ENCODE measurements around the gene IFI16. TPM values are rescaled to one million over a fixed set of nuclear protein-coding genes. Genes with fewer than 3 reads are reported as not detected.

Gene IFI16
- polyA plus RNA-seq, 2 of the 4 experiments (the other 2 are of a cell fraction), result 1.5 to 3.3 TPM

DNA sequence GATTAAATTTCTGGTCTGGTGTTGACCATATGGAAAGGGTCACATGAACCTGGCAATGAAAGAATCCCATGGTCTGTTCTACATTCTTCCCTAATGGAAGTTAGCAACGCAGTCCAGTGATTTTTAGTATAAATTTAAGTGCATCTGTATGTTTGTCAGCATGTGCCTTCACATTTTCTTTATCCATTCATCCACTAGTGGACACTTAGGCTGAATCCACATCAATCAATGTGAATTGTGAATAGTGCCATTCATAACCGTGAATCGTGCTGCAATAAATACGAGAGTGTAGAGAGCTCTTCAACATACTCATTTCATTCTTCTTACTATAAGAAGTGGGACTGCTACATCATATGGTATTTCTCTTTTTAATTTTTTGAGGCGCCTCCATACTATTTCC lies 12.7 kb upstream of the IFI16 start (continued):
- TF ChIP-seq, protein P1, sequence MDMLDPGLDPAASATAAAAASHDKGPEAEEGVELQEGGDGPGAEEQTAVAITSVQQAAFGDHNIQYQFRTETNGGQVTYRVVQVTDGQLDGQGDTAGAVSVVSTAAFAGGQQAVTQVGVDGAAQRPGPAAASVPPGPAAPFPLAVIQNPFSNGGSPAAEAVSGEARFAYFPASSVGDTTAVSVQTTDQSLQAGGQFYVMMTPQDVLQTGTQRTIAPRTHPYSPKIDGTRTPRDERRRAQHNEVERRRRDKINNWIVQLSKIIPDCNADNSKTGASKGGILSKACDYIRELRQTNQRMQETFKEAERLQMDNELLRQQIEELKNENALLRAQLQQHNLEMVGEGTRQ (IDR thresholded peaks at IDR 0.05), result no peak
- no peak for TF ChIP-seq RNF2 (IDR thresholded peaks at IDR 0.05; ENCODE audit: borderline replicate concordance, low read depth)
- no peak for TF ChIP-seq CBX8 (IDR thresholded peaks at IDR 0.05)
- TF ChIP-seq NPAS2 (CRISPR knock-in tag; IDR thresholded peaks at IDR 0.05; ENCODE audit: borderline replicate concordance), result no peak
- TF ChIP-seq, protein P2, sequence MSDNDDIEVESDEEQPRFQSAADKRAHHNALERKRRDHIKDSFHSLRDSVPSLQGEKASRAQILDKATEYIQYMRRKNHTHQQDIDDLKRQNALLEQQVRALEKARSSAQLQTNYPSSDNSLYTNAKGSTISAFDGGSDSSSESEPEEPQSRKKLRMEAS (IDR thresholded peaks at IDR 0.05), result no peak
- no peak for TF ChIP-seq CEBPB (IDR thresholded peaks at IDR 0.05)
- no peak for TF ChIP-seq PHF8 (IDR thresholded peaks at IDR 0.05; ENCODE audit: borderline replicate concordance, low read depth)
- TF ChIP-seq RAD21 (conservative IDR thresholded peaks at IDR 0.05 in 1 of 2, IDR thresholded peaks at IDR 0.05 in 1 of 2), result no peak

DNA sequence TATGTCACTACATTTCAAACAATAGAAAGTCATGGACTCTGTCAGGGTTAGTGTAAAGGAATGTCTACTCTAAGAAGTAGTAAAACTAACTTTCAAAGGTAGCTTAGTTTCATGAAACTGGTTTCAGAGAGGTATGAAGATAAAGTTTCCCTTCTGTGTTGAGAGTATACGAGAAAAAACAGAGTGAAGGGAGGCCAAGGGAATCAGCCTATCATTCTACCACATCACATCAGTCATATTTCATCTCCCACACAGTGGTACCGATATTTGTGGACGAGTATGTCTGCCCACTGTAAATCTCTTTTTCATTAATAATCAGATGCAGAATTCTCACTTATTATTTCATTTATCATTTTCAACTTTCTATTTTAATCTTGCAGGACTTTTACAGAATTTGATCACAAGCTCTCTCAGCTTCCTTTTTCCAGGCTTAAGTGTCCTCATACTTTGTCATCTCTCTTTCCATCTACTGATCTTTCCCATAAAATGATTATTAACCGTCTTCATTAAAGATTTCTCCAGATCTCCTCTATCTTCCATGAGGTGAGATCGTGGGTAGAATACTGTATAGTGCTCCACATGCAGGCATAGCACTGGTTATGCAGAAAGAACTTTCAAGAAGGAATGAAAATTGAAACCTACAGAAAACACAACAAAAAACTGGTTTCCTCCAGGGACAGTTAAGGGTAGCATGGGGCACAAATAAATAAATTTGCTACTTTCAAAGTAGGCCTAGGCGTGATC lies 11.5 kb upstream of the IFI16 start:
- H3K4me3 ChIP-seq, result no peak overlapping the region
- no peak for ATAC-seq

More for the DNA sequence above, 11.5 kb upstream of the IFI16 start:
- Histone ChIP-seq H3K4me1 (no peaks in the 10 kb centered on the region), H3K4me2 (no peak overlapping the region), H3K9me3 (no peaks in the 10 kb centered on the region), H3K27ac (no peak overlapping the region)
- TF ChIP-seq CBX8 (IDR thresholded peaks at IDR 0.05) (no peak), CBX2 (IDR thresholded peaks at IDR 0.05; ENCODE audit: borderline replicate concordance, low read depth) (no peak), RAD21 (conservative IDR thresholded peaks at IDR 0.05 in 1 of 2, IDR thresholded peaks at IDR 0.05 in 1 of 2) (no peak), ZNF302 (CRISPR knock-in tag; IDR thresholded peaks at IDR 0.05) (no peak), EP300 (IDR thresholded peaks at IDR 0.05) (no peak), ZSCAN20 (CRISPR knock-in tag; IDR thresholded peaks at IDR 0.05) (no peak), HOXA7 (CRISPR knock-in tag; IDR thresholded peaks at IDR 0.05) (no peak), TP53 (CRISPR knock-in tag; IDR thresholded peaks at IDR 0.05) (no peak), HOXB13 (CRISPR knock-in tag; IDR thresholded peaks at IDR 0.05; ENCODE audit: low read depth) (no peak), TFCP2L1 (CRISPR knock-in tag; IDR thresholded peaks at IDR 0.05) (no peak), NPAS2 (CRISPR knock-in tag; IDR thresholded peaks at IDR 0.05; ENCODE audit: borderline replicate concordance) (no peak), HEYL (CRISPR knock-in tag; IDR thresholded peaks at IDR 0.05) (no peak), MAZ (IDR thresholded peaks at IDR 0.05; ENCODE audit: borderline replicate concordance, low read depth, low read length) (no peak), ZC3H11A (IDR thresholded peaks at IDR 0.05) (no peak), RNF2 (IDR thresholded peaks at IDR 0.05; ENCODE audit: borderline replicate concordance, low read depth) (no peak)
- TF ChIP-seq, protein P1 (IDR thresholded peaks at IDR 0.05), result no peak
- TF ChIP-seq, protein P3, sequence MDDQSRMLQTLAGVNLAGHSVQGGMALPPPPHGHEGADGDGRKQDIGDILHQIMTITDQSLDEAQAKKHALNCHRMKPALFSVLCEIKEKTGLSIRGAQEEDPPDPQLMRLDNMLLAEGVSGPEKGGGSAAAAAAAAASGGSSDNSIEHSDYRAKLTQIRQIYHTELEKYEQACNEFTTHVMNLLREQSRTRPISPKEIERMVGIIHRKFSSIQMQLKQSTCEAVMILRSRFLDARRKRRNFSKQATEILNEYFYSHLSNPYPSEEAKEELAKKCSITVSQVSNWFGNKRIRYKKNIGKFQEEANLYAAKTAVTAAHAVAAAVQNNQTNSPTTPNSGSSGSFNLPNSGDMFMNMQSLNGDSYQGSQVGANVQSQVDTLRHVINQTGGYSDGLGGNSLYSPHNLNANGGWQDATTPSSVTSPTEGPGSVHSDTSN (IDR thresholded peaks at IDR 0.05), result no peak
- TF ChIP-seq, protein P4, sequence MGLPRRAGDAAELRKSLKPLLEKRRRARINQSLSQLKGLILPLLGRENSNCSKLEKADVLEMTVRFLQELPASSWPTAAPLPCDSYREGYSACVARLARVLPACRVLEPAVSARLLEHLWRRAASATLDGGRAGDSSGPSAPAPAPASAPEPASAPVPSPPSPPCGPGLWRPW (IDR thresholded peaks at IDR 0.05), result no peak
- TF ChIP-seq, protein P5, sequence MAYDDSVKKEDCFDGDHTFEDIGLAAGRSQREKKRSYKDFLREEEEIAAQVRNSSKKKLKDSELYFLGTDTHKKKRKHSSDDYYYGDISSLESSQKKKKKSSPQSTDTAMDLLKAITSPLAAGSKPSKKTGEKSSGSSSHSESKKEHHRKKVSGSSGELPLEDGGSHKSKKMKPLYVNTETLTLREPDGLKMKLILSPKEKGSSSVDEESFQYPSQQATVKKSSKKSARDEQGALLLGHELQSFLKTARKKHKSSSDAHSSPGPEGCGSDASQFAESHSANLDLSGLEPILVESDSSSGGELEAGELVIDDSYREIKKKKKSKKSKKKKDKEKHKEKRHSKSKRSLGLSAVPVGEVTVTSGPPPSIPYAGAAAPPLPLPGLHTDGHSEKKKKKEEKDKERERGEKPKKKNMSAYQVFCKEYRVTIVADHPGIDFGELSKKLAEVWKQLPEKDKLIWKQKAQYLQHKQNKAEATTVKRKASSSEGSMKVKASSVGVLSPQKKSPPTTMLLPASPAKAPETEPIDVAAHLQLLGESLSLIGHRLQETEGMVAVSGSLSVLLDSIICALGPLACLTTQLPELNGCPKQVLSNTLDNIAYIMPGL (CRISPR knock-in tag; IDR thresholded peaks at IDR 0.05; ENCODE audit: borderline replicate concordance), result no peak
- POLR2A ChIA-PET, result no interaction called here
- CTCF ChIA-PET, result interaction anchor here (0.8 to 2.4 kb wide), 9 partner anchors 9 to 1034 kb away, joined by 3 to 15 read pairs (median 3); no protein-coding TSS in a partner anchor
- no peak for DNase-seq (ENCODE audit: low read depth in 1 of 2, low spot score in 1 of 2)
- WGBS (ENCODE audit: missing lambda C conversion rate), result 30% methylated on average over 6 of the region's 6 CpGs
- FAIRE-seq, result no peak
